CD4-positive, alpha-beta T cell treated with Interleukin-1 beta for 1 hour (primary cell): ENCODE results near the gene ADCY6.

Experiments used
- DNase-seq, 2 donors: peaks; one replicate each; pipeline ENCODE4 v3.0.0-alpha.2; 2020 to 2022

ADCY6 gene

DNA sequence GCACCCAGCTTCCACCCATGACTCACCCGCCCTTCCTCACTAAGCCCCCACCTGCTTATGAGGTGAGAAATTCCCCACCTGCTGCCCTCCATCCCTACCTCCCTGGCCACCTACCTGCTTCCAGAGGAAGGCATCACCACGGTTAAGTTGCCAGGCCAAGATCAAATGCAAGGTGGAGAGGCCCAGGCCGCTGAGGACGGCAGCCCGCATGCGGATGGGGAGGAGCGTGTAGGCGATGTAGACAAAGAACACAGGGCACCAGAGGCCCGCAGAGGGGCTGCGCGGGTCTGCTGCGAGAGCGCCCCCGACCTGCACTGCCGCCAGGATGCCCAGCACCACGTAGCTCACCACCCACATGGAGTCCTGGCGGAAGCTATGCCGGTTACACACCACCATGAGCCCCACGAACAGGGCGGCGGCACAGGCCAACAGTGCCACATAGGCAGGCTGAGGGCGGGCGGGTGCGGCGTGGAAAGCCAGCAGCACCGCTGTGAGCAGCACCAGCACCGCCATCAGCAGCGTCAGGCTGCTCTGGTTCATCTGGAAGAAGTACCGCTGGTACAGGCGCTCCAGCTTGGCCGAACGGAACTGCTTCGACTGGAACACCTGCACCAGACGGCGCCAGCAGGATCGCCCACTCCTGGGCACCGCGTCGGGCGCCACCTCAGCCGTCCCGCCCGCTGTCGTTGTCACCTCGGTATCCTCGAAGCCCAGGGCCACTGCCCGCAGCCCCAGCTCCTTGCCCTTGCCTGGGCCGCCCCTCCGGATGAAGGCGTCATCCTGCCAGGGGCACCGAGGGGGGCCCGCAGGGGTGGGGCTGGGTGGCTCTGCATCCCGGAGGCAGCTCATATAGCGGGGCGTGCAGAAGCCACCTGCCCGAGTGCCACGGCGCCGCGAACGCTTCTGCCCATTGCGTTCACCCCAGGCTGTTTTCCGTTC lies 6.2 kb downstream of the ADCY6 start:
- DNase-seq, result no peak

DNA sequence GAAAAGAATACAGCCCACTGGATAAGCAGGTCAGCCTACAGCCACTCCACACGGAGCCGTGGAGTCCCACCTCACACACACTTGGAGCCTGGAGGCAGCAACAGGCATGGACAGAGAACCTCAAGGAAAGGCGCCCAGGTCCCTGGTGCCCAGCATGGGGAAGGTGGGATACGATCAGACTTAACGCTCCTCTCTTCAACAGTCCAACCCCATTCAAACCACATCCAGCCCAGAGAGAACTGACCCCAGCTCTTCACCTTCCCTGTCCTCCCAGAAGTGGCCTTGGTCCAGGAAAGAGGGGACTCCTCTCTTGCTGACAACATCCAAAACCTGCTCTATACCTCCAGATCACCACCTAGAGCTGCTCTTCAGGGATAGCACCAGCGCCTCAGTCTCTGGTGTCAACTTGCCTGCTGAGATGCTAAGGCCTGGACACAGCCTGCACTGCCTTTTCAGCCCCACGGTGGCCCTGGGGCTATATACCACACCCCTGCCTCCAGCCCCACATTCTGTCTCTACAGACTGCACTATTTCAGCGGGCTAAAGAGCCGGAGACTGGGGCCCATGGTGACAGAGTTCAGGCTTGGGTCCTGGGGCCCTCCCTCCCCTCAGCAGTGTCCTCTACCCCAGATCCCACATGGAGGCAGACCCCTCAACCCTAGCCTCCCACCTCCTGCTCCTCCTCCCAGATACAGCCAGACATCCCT lies 7.0 kb downstream of the ADCY6 start:
- no peak for DNase-seq

DNA sequence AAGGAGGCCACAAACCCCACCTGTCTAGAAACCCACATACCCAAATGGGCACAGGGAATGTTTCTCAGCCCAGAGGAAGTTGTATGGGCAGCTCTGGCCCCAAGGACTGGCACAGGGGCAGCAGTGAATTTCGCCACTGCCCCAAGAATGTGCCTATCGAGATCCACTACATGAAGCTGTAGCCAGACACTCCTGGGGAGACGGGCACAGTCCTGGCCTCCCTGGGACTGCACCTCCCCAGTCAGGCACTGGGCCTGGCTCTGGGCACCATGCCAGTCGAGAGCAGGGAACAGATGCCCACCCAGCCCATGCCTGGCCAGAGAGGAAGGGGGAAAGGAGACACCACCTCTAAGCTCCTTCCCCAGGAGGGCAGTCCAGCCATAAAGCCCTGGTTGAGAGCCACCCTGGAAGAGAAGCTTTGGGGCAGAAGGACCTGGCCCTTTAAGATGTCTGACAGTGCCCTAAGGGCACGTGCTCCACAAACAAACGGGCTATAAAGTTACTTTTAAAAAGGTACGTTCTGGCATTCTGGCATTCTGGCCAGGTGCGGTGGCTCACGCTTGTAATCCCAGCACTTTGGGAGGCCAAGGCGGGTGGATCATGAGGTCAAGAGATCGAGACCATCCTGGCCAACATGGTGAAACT lies 8.4 kb downstream of the ADCY6 start:
- no peak for DNase-seq

- no peak for DNase-seq
Observed at GRCh38 chr12:48779869-48780268, 9.0 kb downstream of the ADCY6 start.

GRCh38 chr12:48777501-48778400 lies 11.1 kb downstream of the ADCY6 start:
- DNase-seq, result no peak

GRCh38 chr12:48776956-48777355 lies 11.9 kb downstream of the ADCY6 start:
- no peak for DNase-seq

- DNase-seq, result no peak
Observed at GRCh38 chr12:48775991-48776649, 12.8 kb downstream of the ADCY6 start.

DNA sequence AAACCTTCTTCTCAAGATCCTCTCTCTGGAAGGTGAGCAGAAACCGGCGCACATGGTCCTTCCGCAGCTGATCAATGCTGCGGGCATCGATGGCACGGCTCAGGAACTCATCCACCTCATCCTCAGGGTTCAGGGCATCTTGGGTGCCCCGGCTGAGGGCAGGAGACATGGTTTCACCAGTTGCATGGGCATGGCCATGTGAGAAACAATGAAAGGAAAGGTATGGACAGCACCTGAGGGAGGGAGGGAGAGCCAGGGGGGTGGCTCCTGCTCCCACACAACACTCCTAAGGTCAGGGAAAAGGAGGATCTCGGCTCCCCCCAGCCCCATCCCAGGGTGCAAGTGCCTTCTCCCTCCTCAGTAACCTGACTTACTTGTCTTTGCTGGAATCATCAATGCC lies 13.6 kb downstream of the ADCY6 start:
- DNase-seq, result no peak

DNA sequence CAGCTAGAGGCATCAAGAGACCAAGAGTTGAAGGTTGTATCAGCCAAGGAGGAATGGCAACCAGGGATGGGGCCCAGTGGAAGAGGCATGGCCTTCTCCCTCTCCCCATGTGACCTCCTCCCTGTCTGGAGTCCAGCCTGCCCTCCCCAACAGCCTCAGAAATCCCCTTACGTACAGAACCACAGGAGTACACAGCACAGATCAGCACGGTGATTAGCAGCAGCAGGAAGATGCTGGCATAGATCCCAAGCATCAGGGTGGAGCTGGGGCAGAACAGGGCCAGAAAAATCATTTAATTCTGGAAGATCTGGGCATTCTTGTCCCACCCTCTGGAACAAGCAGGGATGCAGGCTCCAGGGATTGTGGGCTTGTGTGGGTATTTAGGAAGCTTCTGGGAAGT lies 14.4 kb downstream of the ADCY6 start:
- DNase-seq, result no peak

- DNase-seq, result no peak
Observed at GRCh38 chr12:48773686-48774085, 15.2 kb downstream of the ADCY6 start.

DNA sequence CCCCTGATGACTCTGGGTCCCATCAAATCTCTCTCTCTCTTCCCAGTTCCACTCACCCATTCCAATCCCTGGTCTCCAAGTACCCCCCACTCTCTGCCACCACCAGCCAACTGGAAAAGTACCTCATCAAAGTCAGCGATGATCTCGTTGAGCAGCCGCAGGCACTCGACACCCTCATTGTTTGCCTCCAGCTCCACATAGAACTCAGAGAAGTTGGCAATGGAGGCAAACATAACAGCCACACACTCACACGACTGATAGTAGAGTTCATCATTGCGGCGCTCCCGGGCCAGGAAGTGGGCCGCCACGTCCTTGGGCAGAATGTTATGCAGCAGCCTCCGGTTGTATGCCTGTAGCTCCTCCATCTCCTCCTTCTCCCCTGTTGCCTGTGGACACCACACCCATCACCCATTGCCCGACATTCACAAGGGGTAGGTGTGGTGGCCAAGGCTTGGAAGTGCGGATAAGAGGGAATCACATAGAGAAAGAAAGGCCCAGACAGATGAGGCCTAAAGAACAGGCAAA lies 17.2 kb downstream of the ADCY6 start:
- DNase-seq, result no peak

DNA sequence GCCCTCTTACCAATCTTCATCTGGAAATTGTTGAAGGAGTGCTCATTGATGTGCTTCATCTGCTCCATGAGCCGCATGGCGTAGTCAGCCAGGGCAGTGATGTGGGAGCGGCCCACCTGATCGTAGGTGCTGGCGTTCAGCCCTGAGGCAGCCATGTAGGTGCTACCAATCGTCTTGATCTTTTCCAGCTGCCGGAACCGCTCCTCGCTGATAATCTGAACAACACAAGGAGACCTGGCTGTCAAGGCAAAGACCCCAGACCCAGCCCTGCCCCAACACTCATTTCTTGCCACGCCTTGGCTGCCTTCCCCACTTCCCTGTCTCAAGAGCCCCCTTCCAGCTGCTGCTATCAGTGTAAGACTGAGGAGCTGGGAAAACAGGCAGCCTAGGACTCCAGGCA lies 18.1 kb downstream of the ADCY6 start:
- no peak for DNase-seq

GRCh38 chr12:48768736-48769135 lies 20.2 kb downstream of the ADCY6 start:
- no peak for DNase-seq

GRCh38 chr12:48768147-48768546 lies 20.7 kb downstream of the ADCY6 start:
- DNase-seq, result no peak

DNA sequence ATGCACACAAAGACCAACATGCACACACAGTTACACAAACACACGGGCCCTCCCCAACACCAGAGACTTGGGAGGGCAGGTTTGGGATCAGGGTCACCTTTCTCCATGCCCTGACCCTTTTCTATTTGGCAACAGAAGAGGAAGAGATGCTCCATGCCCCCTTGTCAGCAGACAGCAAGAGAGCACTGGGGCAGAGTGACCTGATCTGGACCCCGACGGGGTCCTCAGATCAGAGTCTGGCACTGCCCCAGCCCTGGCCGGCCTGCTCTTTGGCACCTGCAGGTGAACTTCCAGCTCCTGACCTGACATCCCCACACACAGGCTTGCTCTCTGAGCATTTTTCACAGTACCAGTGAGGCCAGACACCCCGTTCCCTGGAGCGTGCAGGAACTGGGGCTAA lies 21.4 kb downstream of the ADCY6 start:
- no peak for DNase-seq

DNA sequence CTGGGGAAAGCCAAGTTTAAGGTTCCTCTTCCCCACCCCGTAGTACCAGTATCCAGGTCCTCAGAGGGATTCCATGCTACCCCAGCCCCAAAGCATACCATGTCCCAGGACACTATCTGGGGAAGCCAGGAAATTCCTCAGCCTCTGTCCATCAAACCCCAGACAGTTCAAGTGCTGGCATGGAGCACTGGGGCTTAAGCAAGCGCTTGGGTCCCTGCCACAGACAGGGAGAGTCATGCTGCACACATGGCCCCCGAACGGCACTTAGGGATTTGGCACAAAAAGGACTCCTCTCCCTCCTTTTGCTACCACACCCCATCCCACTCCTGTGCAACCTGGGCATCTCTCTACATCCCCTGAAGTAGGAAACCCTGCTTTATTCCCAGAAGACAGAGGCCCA lies 21.8 kb downstream of the ADCY6 start:
- DNase-seq, result no peak

GRCh38 chr12:48765753-48766162 lies 23.1 kb downstream of the ADCY6 start:
- peak in 1 of 2 donors; percentile 13 for DNase-seq

DNA sequence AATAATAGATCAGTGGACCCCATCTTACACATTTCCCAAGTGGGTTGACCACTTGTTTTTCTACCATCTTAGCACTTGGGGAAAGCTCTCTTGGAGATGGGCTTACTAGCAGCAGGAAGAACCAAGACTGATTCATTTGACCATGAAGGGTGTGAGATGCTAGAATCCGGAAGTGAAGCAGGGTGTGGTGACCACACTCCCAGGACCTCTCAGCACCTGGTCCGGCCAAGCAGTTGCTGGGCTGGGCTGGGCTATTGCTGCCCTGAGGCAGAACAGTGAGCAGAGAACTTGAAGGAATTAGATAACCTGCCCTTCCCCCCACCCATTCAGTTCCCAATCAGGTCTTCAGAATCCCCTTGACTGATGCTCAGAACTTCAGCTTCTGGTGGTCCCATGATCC lies 24.4 kb downstream of the ADCY6 start:
- no peak for DNase-seq

DNA sequence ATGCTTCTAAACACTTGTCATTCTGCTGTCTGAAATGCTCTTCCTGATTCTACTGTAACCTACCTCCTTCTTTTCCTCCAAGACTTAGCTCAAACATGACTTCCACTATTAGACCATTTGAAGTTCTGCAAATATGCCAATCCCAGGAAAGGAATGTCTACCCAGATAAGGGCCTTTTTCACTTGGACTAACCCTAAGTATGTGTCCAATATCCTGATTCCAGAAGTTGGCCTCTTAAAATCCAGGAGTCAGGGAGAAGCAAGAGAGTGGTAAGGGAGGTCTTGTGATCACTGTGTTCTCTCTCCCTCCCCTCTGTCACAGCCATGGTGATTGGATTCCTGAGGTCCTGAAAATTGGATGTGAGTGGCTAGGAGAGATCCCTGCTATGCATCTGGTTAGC lies 30.2 kb downstream of the ADCY6 start:
- DNase-seq, result no peak

- no peak for DNase-seq
Observed at GRCh38 chr12:48758186-48758585, 30.7 kb downstream of the ADCY6 start.

GRCh38 chr12:48750769-48751356 lies 38.0 kb downstream of the ADCY6 start:
- DNase-seq, result no peak
